AG04450 (cell line): Measurements from ENCODE around the gene SPTBN2. TPM values are rescaled to one million over a fixed set of nuclear protein-coding genes. Genes with fewer than 3 reads are reported as not detected.

Source experiments
- CTCF ChIA-PET: fragments of 300-600, 350-600 bp; formaldehyde crosslinking; extraction: SDS; loops from one replicate; lab custom pipeline; 2022; ENCODE audit warnings: antibody characterized with exemption, inconsistent platforms; lab: Charles Lee
- POLR2A ChIA-PET: fragments of 350-600 bp; formaldehyde crosslinking; extraction: SDS; loops from one replicate; lab custom pipeline; 2021; ENCODE audit warnings: antibody characterized with exemption, inconsistent platforms; lab: Yijun Ruan, JAX
- DNase-seq: peaks from one replicate; pipeline ENCODE4 v3.0.0-alpha.2; 2011; ENCODE audit warnings: low read depth, low spot score
- H3K27ac ChIP-seq: one replicate; pipeline ENCODE4 v1.5.1; 2012; ENCODE audit warnings: low read depth, low read length, control low read depth
- H3K27me3 ChIP-seq: one replicate; pipeline ENCODE4 v1.6.0; 2012; ENCODE audit warnings: low read length; ENCODE audit not compliant: control insufficient read depth, insufficient read depth
- H3K4me3 ChIP-seq: 2 replicates; pipeline ENCODE4 v1.5.1; 2011; ENCODE audit warnings: mild to moderate bottlenecking, low read depth, low read length, control low read depth
- H3K9me3 ChIP-seq: 2 replicates; pipeline ENCODE4 v1.5.1; 2012; ENCODE audit warnings: low read length; ENCODE audit not compliant: control insufficient read depth, insufficient read depth
- CTCF ChIP-seq: IDR thresholded peaks from 2 replicates; pipeline ENCODE4 v1.5.1; 2011; ENCODE audit warnings: low read depth, low read length, control low read depth, inconsistent platforms
- polyA plus RNA-seq: library from polyadenylated mRNA; depleted of rRNA; stranded (reverse); fragments of >200 nt; gene quantifications from 2 replicates; pipeline ENCODE4 v1.2.3, GENCODE V29; 2011; rRNA removed
- small RNA-seq: library from RNA; depleted of rRNA; stranded (forward); fragments of <200 nt; gene quantifications from one replicate; pipeline ENCODE3, GENCODE V24; 2012; ENCODE audit warnings: low read depth; ENCODE audit not compliant: insufficient read length

Gene SPTBN2
- polyA plus RNA-seq, 1 experiment = 0.09 TPM

DNA sequence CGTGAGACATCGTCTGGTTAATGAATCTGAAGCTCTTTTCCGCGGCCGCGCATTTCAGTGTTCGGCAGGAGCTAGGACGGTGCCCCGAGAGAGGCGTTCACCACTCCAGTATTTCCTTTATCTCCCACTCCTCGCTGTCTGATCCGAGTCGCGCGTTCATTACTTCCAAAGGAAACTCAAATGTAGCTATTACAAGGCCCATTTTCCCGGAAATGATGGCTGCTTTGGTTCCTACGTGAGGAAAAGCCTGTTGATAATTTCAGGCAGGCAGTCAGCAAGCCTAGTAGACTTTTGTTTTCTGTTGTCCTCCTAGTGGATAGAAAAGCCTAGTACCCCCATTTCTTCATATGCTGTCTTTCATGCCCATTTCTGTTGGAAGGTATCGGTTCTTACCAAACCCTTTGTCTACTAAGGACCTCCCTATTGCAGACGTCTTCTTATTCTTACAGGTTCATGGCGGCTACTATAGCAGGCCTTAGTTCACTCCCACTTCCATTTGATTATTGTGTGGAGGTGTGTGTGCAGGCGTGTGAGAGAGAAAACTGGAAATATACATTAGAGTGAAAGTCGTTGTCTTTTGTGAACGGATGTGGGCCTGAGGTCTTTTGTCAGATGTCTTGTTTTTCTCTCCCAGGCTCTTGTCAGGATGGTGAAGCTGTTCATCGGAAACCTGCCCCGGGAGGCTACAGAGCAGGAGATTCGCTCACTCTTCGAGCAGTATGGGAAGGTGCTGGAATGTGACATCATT is 89.8 kb downstream of the SPTBN2 start:
- H3K27me3 ChIP-seq = no peaks in the 10 kb centered on the region
- CTCF ChIA-PET = no interaction called here
- POLR2A ChIA-PET = interaction anchor here (1.3 to 2.3 kb wide), 6 partner anchors 8 to 93 kb away, joined by 4 to 25 read pairs (median 8); partner anchors contain the start of genes ACTN3, RBM4B and ZDHHC24
- peak overlapping the region; percentile 88 for H3K27ac ChIP-seq
- H3K4me3 ChIP-seq = peak overlapping the region; percentile 98
- peaks cover 3% of the 10 kb centered on the region; the same call in 1 of the 2 replicates for H3K9me3 ChIP-seq
- DNase-seq = no peak
- TF ChIP-seq CTCF = no peak

GRCh38 chr11:66638177-66639065 is 90.6 kb downstream of the SPTBN2 start, which contains the start of gene RBM4:
Gene RBM4, plus strand, starts transcription at chr11:66638703. Its CDS starts 1,009 bp downstream, at chr11:66639712.
- H3K27ac ChIP-seq = peak within 1 kb of the TSS; percentile 88
- peak within 1 kb of the TSS; percentile 98 for H3K4me3 ChIP-seq
- CTCF ChIA-PET = interaction anchor here (0.8 to 1.4 kb wide), 3 partner anchors 19 to 46 kb away, joined by 3 to 5 read pairs (median 3); partner anchors contain the start of genes CCDC87 and CCS
- no peaks in the 10 kb centered on the region for H3K27me3 ChIP-seq
- DNase-seq = peak; percentile 100
- 0 out of 2 replicates have a peak, but pooled peaks have one; percentile 21 for TF ChIP-seq CTCF
- H3K9me3 ChIP-seq = peaks cover 1% of the 10 kb centered on the region; the same call in 1 of the 2 replicates
- POLR2A ChIA-PET = interaction anchor here (0.7 to 3.0 kb wide), 16 partner anchors 9 to 468 kb away, joined by 3 to 61 read pairs (median 5); partner anchors contain the start of genes ACTN3, CTSF, DPP3 and RBM14

DNA sequence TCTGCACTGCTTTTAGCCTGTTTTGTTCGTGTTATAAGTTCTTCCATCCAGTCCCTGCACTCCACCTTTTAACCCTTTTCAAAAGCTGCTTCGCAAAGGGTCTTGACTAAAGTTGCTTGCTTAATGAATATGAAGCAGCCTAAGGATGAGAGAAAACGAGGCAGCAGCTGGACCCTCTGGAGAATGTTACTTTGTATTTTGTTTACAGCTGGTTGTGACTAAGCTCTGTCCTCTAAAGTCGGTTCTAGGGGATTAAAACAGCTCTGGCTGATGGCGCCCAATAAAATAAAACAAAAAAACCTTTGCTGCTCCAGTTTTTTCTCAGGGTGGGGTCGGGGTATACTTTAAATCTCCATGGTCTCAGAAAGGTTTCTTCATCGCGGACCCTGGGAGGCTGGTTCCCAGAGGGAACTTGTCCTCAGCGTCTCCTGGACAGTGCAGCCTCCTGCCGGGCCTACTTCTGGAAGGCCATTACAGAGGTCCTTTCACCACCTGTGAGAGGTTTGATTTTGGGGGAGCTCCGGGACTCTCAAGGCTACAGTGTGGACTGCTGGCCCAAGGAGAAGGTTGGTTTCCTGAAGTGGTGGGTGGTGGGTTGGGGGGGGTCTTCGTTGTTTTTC is 91.3 kb downstream of the SPTBN2 start:
- Histone ChIP-seq H3K27me3 (no peaks in the 10 kb centered on the region), H3K4me3 (peak overlapping the region; percentile 59), H3K9me3 (no peaks in the 10 kb centered on the region; the same call in 1 of the 2 replicates), H3K27ac (peak overlapping the region; percentile 86)
- no peak for TF ChIP-seq CTCF
- CTCF ChIA-PET = interaction anchor here (0.6 to 1.4 kb wide), 4 partner anchors 19 to 1146 kb away, joined by 3 to 5 read pairs (median 3); partner anchors contain the start of genes CCDC87 and CCS
- POLR2A ChIA-PET = interaction anchor here (0.7 to 3.0 kb wide), 14 partner anchors 8 to 206 kb away, joined by 3 to 61 read pairs (median 5); partner anchors contain the start of genes ACTN3, CTSF, DPP3 and RBM14
- DNase-seq = no peak

DNA sequence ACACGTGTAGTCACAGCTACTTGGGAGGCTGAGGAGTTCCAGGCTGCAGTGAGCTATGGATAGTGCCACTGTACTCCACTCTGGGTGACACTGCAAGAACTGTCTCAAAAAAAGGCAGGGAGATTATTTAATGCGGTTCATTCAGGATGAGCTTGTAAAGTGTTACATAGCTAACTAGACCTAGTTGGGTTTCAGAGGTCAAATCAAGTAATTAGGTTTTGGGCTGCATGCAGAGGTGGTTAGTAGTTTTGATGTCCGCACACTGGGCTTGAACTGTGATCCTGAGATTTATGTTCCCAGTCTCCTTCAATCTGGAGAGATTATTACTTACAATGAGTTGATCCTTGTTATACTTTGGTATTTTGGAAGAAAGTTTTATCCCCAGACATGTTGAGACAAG is 92.6 kb downstream of the SPTBN2 start:
- Histone ChIP-seq H3K27me3 (no peaks in the 10 kb centered on the region), H3K4me3 (no peak overlapping the region), H3K27ac (no peak overlapping the region), H3K9me3 (no peaks in the 10 kb centered on the region; the same call in 1 of the 2 replicates)
- ChIA-PET CTCF (no interaction called here), POLR2A (interaction anchor here (3.0 kb wide), 1 partner anchor 18 kb away, joined by 61 read pairs; the partner anchor contains the start of gene RBM14)
- no peak for DNase-seq
- TF ChIP-seq CTCF = no peak

Small RNA genes lying within 50 kb of the gene (small RNA-seq; reads per million reads assigned to genes)
- not detected for gene RN7SL12P

Other genes starting within 250 kb of the SPTBN2 start
- 54.6 and 60.2 TPM in 2 replicates for gene DPP3, start 248.8 kb downstream of the SPTBN2 start, polyA plus RNA-seq
- 17.7 and 21.1 TPM in 2 replicates for gene BBS1, start 218.6 kb downstream of the SPTBN2 start, polyA plus RNA-seq
- 6.2 and 6.8 TPM in 2 replicates for gene ZDHHC24, start 183.2 kb downstream of the SPTBN2 start, polyA plus RNA-seq
- gene ACTN3, start 182.3 kb downstream of the SPTBN2 start, polyA plus RNA-seq = 0.11 TPM in 2 replicates
- gene CTSF, start 160.6 kb downstream of the SPTBN2 start, polyA plus RNA-seq = 24.3 and 28.1 TPM in 2 replicates
- gene CCDC87, start 136.2 kb downstream of the SPTBN2 start, polyA plus RNA-seq = 0.11 and 0.19 TPM in 2 replicates
- 26.7 and 30.3 TPM in 2 replicates for gene CCS, start 136.0 kb downstream of the SPTBN2 start, polyA plus RNA-seq
- 21.4 and 25.0 TPM in 2 replicates for gene RBM14, start 112.6 kb downstream of the SPTBN2 start, polyA plus RNA-seq
- gene RBM4, start 90.5 kb downstream of the SPTBN2 start, polyA plus RNA-seq = 234 and 272 TPM in 2 replicates
- 37.4 and 43.8 TPM in 2 replicates for gene RBM4B, start 51.3 kb downstream of the SPTBN2 start, polyA plus RNA-seq
- 9.2 and 11.4 TPM in 2 replicates for gene RCE1, start 114.2 kb upstream of the SPTBN2 start, polyA plus RNA-seq
- gene LRFN4, start 127.8 kb upstream of the SPTBN2 start, polyA plus RNA-seq = 5.5 and 9.7 TPM in 2 replicates
- 12.1 and 12.6 TPM in 2 replicates for gene PC, start 229.2 kb upstream of the SPTBN2 start, polyA plus RNA-seq
- gene C11orf86, start 246.1 kb upstream of the SPTBN2 start, polyA plus RNA-seq = not detected in 2 replicates